NCI-H226 (cell line): ENCODE data around the gene HIP1.
A peak's percentile ranks its signal among the peaks of the same experiment; 100 is the strongest.
"Not testable (repeated sequence)": the region's sequence is repeated elsewhere in the genome, so short reads cannot be mapped to it uniquely, and the experiment has no call there.

ENCODE experiments used
- DNase-seq: peaks from one replicate; pipeline ENCODE4 v3.0.0-alpha.2; 2015

Gene HIP1

GRCh38 chr7:75567948-75568595, 170.7 kb downstream of the HIP1 start:
- DNase-seq = no peak

GRCh38 chr7:75565132-75565837, 173.5 kb downstream of the HIP1 start:
- peak; percentile 92 for DNase-seq

GRCh38 chr7:75563171-75563570, 175.6 kb downstream of the HIP1 start:
- no peak for DNase-seq

GRCh38 chr7:75559976-75560365, 178.8 kb downstream of the HIP1 start:
- DNase-seq = no peak

GRCh38 chr7:75559355-75559975, 179.3 kb downstream of the HIP1 start:
- DNase-seq = no peak

- DNase-seq = not testable (repeated sequence)
Observed at GRCh38 chr7:75556835-75557234, 181.9 kb downstream of the HIP1 start.

GRCh38 chr7:75555736-75556135, 183.0 kb downstream of the HIP1 start:
- DNase-seq = no peak

- DNase-seq = no peak
Observed at GRCh38 chr7:75546237-75547015, 192.3 kb downstream of the HIP1 start.

GRCh38 chr7:75537731-75538130, 201.0 kb downstream of the HIP1 start:
- no peak for DNase-seq

GRCh38 chr7:75536940-75537538, 201.7 kb downstream of the HIP1 start:
- DNase-seq = no peak

GRCh38 chr7:75536491-75536890, 202.2 kb downstream of the HIP1 start:
- DNase-seq = no peak

GRCh38 chr7:75534727-75535307, 203.9 kb downstream of the HIP1 start:
- DNase-seq = no peak

GRCh38 chr7:75533926-75534325, 204.8 kb downstream of the HIP1 start:
- no peak for DNase-seq

GRCh38 chr7:75532639-75533038, 206.1 kb downstream of the HIP1 start:
- DNase-seq = no peak

- no peak for DNase-seq
Observed at GRCh38 chr7:75531359-75531821, 207.4 kb downstream of the HIP1 start.

GRCh38 chr7:75527224-75527722, 211.5 kb downstream of the HIP1 start:
- not testable (repeated sequence) for DNase-seq

- not testable (repeated sequence) for DNase-seq
Observed at GRCh38 chr7:75521727-75522126, 217.0 kb downstream of the HIP1 start.

GRCh38 chr7:75518842-75519241, 219.9 kb downstream of the HIP1 start:
- DNase-seq = not testable (repeated sequence)

GRCh38 chr7:75509033-75509432, 229.7 kb downstream of the HIP1 start:
- not testable (repeated sequence) for DNase-seq

GRCh38 chr7:75492020-75492419, 246.7 kb downstream of the HIP1 start, which contains the start of gene SPDYE5:
TSS of gene SPDYE5 (plus strand) at chr7:75492320. CDS start at chr7:75494048, 1,728 bp downstream.
- not testable (repeated sequence) for DNase-seq

GRCh38 chr7:75485979-75486643, 252.6 kb downstream of the HIP1 start, which contains the start of gene POM121C:
TSS of gene POM121C (minus strand) at chr7:75486299. CDS start at chr7:75441496, 44,803 bp downstream.
- DNase-seq = peak; percentile 86
